Measurements from ENCODE around the gene IL17RE.
A peak's percentile ranks its signal among the peaks of the same experiment; 100 is the strongest.
"Not testable (repeated sequence)": the region's sequence is repeated elsewhere in the genome, so short reads cannot be mapped to it uniquely, and the experiment has no call there.

IL17RE gene

DNA sequence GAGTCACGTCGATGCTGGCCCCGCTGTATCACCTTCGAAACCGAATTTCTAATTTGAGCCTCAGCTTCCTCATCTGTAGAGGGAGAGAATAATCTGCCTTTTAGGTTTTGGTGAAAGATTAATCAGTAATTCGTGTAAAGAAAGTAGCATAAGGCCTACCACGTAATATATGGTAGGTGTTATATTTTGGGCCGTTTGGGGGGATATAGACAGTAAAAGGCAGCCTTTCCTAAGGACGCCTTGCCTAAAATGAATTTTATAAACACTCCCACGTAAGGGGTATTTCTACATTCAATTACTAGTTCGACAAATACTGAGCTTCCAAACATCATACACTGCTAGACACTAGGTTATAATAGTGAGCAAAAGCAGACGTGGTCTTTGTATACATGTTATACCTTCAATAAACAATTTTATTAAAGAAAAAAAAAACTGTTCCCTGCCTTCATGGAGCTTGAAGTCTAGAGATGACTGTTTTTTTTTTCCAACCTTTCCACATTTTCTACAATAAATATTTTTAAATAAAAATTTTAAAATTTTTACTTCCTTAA lies 11.5 kb upstream of the IL17RE start:
- no peak for DNase-seq (ENCODE audit: low read depth)
- H3K4me3 ChIP-seq (ENCODE audit: low read depth, low read length) = peak overlapping the region; percentile 100
- TF ChIP-seq, protein P1, sequence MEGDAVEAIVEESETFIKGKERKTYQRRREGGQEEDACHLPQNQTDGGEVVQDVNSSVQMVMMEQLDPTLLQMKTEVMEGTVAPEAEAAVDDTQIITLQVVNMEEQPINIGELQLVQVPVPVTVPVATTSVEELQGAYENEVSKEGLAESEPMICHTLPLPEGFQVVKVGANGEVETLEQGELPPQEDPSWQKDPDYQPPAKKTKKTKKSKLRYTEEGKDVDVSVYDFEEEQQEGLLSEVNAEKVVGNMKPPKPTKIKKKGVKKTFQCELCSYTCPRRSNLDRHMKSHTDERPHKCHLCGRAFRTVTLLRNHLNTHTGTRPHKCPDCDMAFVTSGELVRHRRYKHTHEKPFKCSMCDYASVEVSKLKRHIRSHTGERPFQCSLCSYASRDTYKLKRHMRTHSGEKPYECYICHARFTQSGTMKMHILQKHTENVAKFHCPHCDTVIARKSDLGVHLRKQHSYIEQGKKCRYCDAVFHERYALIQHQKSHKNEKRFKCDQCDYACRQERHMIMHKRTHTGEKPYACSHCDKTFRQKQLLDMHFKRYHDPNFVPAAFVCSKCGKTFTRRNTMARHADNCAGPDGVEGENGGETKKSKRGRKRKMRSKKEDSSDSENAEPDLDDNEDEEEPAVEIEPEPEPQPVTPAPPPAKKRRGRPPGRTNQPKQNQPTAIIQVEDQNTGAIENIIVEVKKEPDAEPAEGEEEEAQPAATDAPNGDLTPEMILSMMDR (IDR thresholded peaks at IDR 0.05; ENCODE audit: low read depth, low read length, missing control alignments) = no peak

DNA sequence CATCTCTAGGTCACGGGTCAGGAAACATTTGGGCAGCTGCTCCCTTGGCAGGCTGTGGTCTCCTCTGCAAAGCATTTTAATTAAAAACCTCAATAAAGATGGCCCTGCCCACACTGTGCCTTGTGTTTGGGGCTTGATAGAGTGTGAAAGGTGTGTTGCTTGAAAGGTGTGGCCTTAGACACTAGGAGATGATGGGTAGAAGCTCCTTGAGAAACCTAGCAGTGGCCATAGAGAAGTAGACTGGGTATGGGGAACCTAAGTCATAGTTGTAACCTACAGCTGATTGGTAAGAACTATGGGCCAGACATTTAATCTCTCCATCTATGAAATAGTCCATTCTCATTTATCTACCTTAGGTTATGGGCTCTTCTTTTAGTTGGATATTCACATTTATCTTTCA lies 8.9 kb upstream of the IL17RE start:
- H3K4me3 ChIP-seq (ENCODE audit: low read depth, low read length) = no peak overlapping the region
- no peak for DNase-seq (ENCODE audit: low read depth)
- TF ChIP-seq, protein P1 (IDR thresholded peaks at IDR 0.05; ENCODE audit: low read depth, low read length, missing control alignments) = no peak

DNA sequence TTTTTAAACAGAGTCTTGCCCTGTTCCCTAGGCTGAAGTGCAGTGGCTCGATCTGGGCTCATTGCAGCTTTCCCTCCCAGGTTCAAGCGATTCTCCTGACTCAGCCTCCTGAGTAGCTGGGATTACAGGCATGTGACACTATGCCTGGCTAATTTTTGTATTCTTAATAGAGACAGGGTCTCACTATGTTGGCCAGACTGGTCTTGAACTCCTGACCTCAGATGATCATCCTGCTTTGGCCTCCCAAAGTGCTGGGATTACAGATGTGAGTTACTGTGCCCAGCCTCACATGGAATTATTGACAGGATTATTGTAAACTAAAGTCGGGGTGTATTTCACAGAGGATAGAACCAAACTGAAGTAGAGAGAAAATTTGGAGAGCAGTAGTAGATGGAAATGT lies 6.9 kb upstream of the IL17RE start:
- not testable (repeated sequence) for DNase-seq (ENCODE audit: low read depth); H3K4me3 ChIP-seq (ENCODE audit: low read depth, low read length)

- H3K4me3 ChIP-seq (ENCODE audit: low read depth, low read length); DNase-seq (ENCODE audit: low read depth): not testable (repeated sequence)
Observed at GRCh38 chr3:9896755-9897407, 5.8 kb upstream of the IL17RE start.

- TF ChIP-seq, protein P1 (IDR thresholded peaks at IDR 0.05; ENCODE audit: low read depth, low read length, missing control alignments) = no peak
- no peak for DNase-seq (ENCODE audit: low read depth)
- H3K4me3 ChIP-seq (ENCODE audit: low read depth, low read length) = no peak overlapping the region
Observed at GRCh38 chr3:9897408-9898372, 5.0 kb upstream of the IL17RE start.

DNA sequence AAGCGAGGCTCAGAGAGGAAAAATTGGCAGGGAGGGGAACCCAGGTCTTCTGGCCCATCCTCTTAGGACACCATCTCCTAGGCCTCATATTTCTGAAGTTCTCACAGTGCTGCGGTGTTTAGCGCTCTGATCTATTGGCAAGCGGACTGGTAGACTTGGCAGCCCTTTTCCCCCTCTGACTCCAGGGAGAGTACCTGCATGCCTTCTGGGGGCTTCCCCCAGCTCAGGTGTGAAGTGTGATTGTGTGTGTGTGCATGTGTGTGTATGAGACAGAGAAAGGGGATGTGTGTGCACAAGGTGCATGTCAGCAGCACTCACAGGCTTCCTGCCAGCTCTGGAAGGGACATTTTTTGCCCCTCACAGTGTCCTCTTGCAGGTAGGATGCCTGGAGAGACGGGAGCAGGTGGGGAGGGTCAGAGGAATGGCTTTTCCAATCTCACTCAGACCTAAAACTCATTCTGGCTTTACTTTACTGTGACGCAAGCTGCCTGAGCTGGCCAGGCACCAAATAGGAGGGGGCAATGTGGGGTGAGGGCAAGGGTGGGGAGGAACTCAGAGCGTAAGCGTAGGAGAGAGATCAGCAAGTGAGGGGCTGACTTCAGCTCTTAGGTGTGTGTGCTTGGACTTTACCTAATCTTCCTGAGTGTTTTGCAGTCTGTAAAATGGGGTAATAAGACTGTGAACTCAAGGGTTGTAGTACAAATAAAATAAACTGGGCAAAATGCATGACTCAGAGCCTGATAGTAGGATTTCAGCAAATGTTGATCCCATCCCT lies 4.0 kb upstream of the IL17RE start:
- DNase-seq (ENCODE audit: low read depth) = no peak
- H3K4me3 ChIP-seq (ENCODE audit: low read depth, low read length) = no peak overlapping the region
- TF ChIP-seq, protein P1 (IDR thresholded peaks at IDR 0.05; ENCODE audit: low read depth, low read length, missing control alignments) = no peak

GRCh38 chr3:9899289-9899791 lies 3.3 kb upstream of the IL17RE start:
- H3K4me3 ChIP-seq (ENCODE audit: low read depth, low read length) = no peak overlapping the region
- TF ChIP-seq, protein P1 (IDR thresholded peaks at IDR 0.05; ENCODE audit: low read depth, low read length, missing control alignments) = no peak
- no peak for DNase-seq (ENCODE audit: low read depth)

GRCh38 chr3:9900965-9901415 lies 1.7 kb upstream of the IL17RE start:
- DNase-seq (ENCODE audit: low read depth) = not testable (repeated sequence)

More at GRCh38 chr3:9900965-9901415, 1.7 kb upstream of the IL17RE start:
- H3K4me3 ChIP-seq (ENCODE audit: low read depth, low read length) = not testable (repeated sequence)

Data from GM12864 (cell line).